Endometrial microvascular endothelial cells (primary cell): Measurements from ENCODE around the gene IPO11. TPM values are rescaled to one million over a fixed set of nuclear protein-coding genes. Genes with fewer than 3 reads are reported as not detected.
"Not testable (repeated sequence)": the region's sequence is repeated elsewhere in the genome, so short reads cannot be mapped to it uniquely, and the experiment has no call there.

Experiments used
- in situ Hi-C: cut with HindIII; loops from 2 replicates; pipeline ENCODE4 v1.10.0; 2017; ENCODE audit warnings: low sequenced_read_pairs, low pct_unique_long_range_greater_than_20kb; ENCODE audit errors: inconsistent ontology term
- total RNA-seq: library from RNA; depleted of rRNA; stranded (reverse); fragments of >200 nt; gene quantifications from one replicate; pipeline ENCODE4 v1.2.3, GENCODE V29; 2015; ENCODE audit errors: inconsistent ontology term

Gene IPO11
- total RNA-seq, 1 donor from 2014 or later: 67.8 TPM

- in situ Hi-C loops: no loop called here
These were observed 143.4 kb downstream of the IPO11 start for GRCh38 chr5:62555930-62556329.

GRCh38 chr5:62558941-62559340, 146.4 kb downstream of the IPO11 start:
- in situ Hi-C loops: no loop called here

GRCh38 chr5:62560786-62561185, 148.2 kb downstream of the IPO11 start:
- in situ Hi-C loops: no loop called here

- in situ Hi-C loops: no loop called here
These were observed 149.3 kb downstream of the IPO11 start for GRCh38 chr5:62561896-62562295.

- in situ Hi-C loops: no loop called here
These were observed 150.3 kb downstream of the IPO11 start for GRCh38 chr5:62562867-62563266.

- in situ Hi-C loops: no loop called here
These were observed 151.5 kb downstream of the IPO11 start for GRCh38 chr5:62564101-62564500.

GRCh38 chr5:62565740-62566139, 153.2 kb downstream of the IPO11 start:
- in situ Hi-C loops: not testable (repeated sequence)

GRCh38 chr5:62568143-62568542, 155.6 kb downstream of the IPO11 start:
- in situ Hi-C loops: no loop called here

- in situ Hi-C loops: no loop called here
These were observed 156.4 kb downstream of the IPO11 start for GRCh38 chr5:62568800-62569432.

- in situ Hi-C loops: no loop called here
These were observed 156.9 kb downstream of the IPO11 start for GRCh38 chr5:62569470-62569869.

GRCh38 chr5:62572918-62573514, 160.5 kb downstream of the IPO11 start:
- in situ Hi-C loops: no loop called here

GRCh38 chr5:62574599-62574998, 162.0 kb downstream of the IPO11 start:
- in situ Hi-C loops: no loop called here

GRCh38 chr5:62575066-62575465, 162.5 kb downstream of the IPO11 start:
- in situ Hi-C loops: no loop called here

- in situ Hi-C loops: no loop called here
These were observed 162.9 kb downstream of the IPO11 start for GRCh38 chr5:62575489-62575888.

- in situ Hi-C loops: no loop called here
These were observed 164.1 kb downstream of the IPO11 start for GRCh38 chr5:62576570-62577170.

- in situ Hi-C loops: no loop called here
These were observed 164.9 kb downstream of the IPO11 start for GRCh38 chr5:62577488-62577887.

GRCh38 chr5:62578540-62578939, 166.0 kb downstream of the IPO11 start, which contains the start of gene LRRC70:
TSS of gene LRRC70 (plus strand) at chr5:62578819. CDS start at chr5:62579439, 620 bp downstream.
- in situ Hi-C loops: no loop called here

- in situ Hi-C loops: no loop called here
These were observed 167.2 kb downstream of the IPO11 start for GRCh38 chr5:62579761-62580160.

GRCh38 chr5:62581836-62582597, 169.5 kb downstream of the IPO11 start:
- in situ Hi-C loops: no loop called here

- in situ Hi-C loops: no loop called here
These were observed 171.8 kb downstream of the IPO11 start for GRCh38 chr5:62584391-62584790.
